Measurements from ENCODE around the gene PKP3.

DNA sequence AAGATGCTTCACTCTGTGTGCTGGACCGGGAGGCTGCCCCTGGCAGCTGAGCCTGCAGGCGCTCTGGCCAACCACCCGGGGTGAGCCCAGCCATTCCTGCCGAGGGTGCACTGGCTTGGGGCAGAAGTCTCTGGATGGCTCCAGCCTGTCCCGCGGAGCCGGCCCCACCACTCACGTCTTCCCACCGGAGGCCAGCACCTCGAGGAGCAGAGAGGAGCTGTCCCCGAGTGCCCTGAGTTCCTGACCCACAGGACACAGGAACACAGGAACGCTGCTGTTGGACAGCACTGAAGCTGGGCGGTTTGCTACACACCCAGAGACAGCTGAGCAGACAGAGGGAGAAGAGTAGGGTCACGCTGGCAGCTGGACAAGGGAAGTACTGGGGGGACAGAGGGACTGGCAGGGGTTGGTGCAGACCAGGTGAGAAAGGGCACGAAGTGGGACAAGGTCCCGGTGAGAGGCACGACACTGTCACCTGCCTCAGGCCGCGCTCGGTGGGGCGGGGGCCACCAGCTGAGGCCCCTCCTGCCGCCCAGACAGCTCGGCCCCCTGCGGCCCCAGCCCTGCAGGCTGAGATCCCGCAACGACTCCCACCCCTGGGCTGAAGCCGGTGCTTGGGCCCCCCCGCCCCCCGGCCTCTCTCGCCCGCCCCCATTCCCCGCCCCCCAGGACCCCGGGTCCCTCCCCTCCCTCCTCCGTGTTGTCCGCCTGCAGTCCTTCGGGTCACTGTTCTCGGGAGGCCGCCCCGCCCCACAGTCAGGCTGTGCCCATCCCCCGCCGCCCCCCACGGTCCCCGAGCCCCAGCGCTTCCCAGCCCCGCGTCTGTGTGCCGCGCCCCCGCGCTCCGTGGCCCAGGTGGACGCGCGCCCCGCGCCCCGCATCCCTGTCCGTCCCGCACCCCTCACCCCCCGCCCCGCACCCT lies 25.3 kb upstream of the PKP3 start:
- TF ChIP-seq CTCF (conservative IDR thresholded peaks at IDR 0.05) (no peak), ZFX (IDR thresholded peaks at IDR 0.05) (no peak)
